ENCODE data around the gene CACNA2D1.
"Not testable (repeated sequence)": the region's sequence is repeated elsewhere in the genome, so short reads cannot be mapped to it uniquely, and the experiment has no call there.

The CACNA2D1 gene

DNA sequence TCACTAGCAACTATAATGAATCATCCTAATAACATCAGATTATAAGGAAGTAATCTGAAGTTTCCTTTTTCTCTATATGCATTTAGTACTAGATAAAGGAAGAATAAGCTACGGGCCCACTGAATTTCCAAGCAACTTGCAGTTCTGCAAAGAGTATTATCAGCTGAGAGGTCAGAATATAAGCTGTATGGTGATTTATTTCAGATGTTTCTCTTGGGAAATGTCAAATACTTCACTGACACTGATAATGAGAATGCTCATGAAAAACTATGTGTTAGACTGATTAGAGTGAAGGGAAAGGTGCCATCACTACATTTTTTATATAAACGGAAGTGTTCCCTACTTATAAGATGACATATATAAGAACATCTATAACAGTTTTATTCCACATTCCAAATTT lies 422.5 kb downstream of the CACNA2D1 start:
- no peak for DNase-seq

DNA sequence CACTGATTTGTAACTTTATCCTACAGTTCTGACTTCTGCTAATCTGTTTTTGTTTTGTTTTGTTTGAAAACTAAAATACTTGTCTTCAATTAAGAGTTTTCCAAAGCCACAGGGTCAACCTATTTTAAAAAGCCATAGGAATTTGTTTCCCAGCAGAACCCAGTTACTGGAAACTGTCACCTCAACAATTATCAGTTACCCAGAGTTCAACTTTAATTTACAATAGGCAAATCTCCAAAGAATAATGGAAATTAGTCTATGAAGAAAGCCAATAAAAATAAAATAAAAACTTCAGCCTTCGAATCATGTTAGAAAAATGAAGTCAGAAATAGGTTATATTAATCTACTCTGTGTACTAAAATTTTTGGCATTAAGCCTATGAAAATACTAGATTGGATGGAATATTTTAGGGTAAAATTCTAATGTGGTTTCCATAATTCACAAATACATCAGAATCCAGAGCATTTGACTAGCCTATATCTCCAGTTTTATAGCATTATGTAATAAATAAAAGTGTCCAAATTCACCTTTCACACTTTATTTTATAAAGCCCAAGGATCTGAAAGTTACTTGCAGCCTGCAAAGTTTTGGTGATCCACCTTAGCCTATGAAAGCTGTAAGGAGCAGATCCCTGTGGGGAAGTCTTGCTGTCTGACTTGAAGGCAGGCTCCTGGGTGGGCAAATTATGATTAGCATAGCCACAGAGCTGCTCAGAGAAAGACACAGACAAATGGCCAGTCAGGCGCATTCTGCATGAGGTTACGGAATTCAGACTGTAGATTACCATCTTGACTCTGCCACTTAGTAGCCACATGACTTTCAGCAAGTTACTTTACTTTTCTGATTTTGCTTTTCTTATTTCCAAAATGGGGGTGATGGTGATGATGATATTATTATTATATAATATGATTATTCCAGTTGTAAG lies 423.8 kb downstream of the CACNA2D1 start:
- DNase-seq, result no peak

GRCh38 chr7:82018226-82018625 lies 425.4 kb downstream of the CACNA2D1 start:
- DNase-seq, result no peak

DNA sequence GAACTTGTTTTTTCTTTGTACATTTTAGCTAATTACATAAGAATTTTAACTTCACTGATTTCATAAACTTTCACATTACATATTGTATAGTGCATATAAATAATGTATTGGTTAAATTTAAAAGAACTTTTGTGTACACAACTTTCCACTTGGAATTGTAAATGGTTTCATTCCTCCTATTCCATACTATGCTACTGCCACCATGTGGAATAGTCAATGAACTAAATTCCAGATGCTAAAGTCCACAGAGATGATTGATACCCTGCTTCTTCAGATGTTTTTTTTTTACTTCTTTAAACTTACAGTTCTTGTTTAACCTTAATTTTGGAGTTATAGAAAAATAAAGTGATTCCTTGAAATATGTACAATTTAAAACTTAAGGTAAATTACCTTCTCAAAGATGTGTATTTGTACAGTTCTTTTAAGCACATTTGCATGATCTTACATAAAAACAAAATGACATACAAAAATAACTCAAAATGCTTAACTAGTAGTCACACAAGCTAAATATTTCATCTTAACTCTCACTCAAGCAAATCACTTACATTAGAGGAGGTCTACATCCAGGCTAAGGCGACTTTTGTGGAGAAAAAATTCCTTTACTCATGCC lies 426.1 kb downstream of the CACNA2D1 start:
- DNase-seq, result no peak

- no peak for DNase-seq
Observed at GRCh38 chr7:82015751-82016150, 427.8 kb downstream of the CACNA2D1 start.

DNA sequence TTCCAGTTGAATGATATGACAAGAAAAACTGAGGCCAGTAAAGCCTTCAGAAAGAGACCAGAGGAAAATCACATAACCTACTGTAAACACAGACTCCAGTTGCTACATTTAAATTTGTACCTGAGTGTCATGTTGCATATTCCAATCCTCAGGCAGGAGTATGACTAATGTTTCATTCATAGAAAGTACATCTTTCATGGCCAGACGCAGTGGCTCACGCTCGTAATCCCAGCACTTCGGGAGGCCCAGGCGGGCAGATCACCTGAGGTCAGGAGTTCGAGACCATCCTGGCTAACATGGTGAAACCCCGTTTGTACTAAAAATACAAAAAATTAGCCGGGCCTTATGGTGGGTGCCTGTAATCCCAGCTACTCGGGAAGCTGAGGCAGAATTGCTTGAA lies 429.0 kb downstream of the CACNA2D1 start:
- not testable (repeated sequence) for DNase-seq

DNA sequence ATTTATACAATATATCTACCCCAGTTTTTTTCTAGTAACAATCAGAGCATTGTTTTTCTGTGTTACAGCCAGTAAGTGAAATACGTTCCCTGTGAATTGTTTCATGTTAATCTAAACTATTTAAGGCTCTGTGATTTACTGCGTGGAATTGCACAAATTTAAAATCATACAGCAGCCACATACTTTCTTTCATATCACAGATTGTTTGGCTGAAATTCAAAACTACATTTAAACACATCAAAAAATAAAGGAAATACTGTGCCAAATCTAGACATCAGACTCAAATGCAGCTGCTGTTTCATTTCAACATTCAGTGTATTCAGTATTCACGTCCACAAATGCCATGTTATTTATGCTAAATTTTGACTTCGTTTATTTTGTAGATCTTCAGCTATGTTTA lies 431.1 kb downstream of the CACNA2D1 start:
- no peak for DNase-seq

DNA sequence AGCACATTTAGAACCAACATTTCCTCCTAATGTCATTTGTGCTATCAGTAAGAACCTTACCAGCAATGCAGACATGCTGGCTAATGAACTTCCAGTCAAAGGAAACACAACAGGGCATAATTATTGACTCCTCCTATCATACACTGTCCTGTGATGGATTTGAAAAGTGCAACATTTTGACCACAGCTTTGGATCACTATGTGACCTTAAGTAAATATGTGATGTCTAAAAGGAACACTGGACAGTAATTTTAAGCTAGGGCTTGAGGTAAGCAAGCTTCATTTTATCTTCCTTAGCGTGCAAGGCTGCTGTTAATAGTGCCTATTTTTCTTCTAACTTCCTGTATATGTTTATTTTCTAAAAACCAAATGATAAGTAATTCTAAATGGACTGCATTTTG lies 433.2 kb downstream of the CACNA2D1 start:
- DNase-seq, result no peak

DNA sequence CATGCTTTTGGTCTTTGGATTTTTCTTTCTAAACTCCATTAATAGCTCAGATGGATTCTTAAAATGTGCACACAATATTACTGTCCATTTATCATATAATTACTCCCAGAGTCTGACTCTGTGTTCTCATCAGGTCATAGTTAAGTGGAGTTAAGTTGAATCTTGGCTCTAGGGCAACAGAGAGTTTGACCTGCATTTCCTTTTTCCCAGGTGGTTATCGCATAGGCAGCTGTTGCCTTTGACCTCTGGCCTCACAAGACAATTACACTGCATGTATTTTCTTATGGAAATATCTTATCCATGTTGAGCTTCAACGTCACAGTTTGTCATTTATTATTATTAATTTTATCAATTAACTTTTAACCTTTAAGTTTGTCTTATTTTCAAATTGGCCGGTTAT lies 436.3 kb downstream of the CACNA2D1 start:
- no peak for DNase-seq

DNA sequence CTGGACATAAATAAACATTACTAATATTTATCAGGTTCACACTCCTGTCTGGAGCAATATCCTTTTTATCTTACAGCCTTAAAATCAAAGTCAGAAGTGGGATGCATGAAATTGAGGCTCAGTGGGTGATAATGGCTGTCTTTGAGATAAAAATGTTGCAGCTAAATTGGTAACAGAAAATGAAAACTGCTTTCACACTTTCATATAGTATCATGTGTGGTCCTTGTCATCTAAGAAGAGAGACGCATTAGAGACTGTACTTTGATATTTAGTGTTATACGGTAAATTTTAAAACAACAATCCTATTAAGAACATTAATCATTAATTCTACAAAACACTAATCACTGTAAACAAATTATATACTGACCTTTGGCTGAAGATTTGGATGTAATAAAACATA lies 438.5 kb downstream of the CACNA2D1 start:
- DNase-seq, result no peak

DNA sequence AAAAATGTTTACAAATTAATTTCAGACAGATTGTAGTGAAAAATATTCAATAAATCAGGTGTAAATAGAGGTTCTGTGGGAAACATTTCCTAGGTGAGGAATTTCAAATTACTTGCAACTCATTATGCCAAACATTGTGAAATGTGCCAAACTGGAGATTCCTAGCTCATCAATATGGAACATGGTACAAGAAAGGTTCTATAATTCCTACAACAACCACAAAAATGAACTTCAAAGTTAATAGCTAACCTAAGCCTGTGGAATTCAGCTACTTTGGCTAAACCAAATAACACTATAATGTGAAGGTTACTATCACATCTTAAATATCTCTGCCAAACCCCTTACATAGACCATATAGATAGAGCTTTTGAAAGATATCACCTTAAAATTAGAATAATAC lies 450.4 kb downstream of the CACNA2D1 start:
- DNase-seq, result no peak

DNA sequence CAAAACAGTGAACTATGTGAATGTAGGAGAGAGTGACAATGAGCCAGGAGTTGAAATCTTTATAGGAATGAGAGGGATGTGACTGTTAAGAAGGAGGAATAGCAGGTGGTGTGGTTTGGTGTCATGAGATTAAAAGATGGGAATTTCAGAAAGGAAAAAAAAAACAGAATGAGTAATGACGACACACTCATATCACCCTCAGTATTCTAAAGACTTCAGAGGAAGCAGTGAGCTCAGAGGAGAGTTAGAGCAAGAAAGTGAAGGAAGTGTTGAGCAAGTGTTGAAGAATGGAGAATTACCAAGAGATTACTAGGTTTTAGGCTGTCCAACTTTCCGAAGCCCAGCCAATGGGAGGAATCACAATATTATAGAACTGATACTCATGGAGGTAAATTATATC lies 453.2 kb downstream of the CACNA2D1 start:
- no peak for DNase-seq

- no peak for DNase-seq
Observed at GRCh38 chr7:81986723-81987470, 456.7 kb downstream of the CACNA2D1 start.

DNA sequence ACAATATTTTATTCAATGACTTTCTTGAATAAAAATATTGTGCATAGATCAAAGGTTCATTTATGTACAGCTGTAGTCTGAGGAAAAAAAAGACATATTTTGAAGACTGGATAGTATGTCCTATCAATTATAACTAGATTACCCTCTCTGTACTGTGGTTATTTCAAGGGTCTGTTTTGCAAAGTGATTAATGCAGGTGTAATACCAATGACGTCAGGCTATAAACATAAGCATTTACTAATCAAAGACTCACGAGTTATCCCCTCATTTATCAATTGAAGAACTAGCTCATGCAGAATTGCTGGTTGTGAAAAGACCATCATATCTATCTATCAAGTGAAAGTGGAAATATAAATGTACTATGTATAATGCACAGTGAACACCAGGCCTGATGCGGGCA lies 460.2 kb downstream of the CACNA2D1 start:
- DNase-seq, result no peak

DNA sequence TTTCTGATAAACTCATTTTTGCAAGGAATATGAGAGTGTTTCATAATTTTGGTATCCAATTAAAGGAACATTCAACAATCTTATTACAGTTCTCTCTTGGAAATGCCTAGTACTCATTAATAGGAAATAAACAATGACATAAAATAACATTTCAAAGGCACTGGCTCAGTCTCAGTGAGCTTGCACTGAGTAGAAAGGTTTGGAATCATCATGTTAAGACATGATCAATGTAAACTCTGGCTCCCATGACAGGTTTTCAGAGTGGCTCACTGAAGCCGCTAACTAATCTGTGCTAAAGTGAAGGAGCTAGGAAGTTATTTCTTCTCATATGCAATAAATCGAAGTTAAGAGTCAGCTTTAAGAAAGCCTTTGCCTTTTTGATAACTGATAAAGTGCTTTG lies 470.5 kb downstream of the CACNA2D1 start:
- DNase-seq, result no peak

- no peak for DNase-seq
Observed at GRCh38 chr7:81960026-81960425, 483.6 kb downstream of the CACNA2D1 start.

DNA sequence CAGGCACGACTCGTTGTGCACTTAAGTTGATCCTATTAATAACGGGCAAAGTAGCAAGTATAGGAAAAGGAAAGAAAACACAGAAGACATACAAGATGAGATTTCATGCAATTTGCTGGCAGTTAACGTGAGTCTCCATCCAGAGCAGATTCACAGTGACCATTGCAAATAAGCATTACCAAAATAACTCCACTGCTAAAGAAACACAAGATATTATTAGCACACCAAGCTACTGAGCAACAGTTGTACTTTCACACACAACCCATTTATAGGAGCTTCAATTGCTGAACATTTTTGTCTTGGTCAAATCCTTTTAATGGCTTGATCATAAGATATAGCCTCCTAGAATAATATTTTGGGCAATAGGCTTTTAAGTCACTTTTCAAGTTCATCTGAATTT lies 486.1 kb downstream of the CACNA2D1 start:
- DNase-seq, result no peak

DNA sequence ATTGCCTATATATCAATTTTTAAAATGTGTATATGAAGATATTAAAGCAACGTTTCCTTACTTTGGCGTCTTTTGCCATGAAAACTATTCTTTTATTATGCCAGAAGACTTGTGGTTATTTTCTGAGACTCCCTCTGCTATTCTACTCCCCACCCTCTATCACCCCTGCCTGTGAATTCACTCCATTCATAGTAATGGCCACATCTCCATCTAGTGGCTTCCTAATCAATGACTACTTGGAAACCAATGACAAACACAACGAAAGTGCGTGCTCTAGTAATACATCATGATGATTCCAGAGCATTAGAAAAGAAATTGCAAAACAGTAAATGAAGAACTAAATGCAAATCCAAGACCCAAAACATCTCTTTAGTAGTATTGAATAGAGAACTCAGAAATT lies 487.1 kb downstream of the CACNA2D1 start:
- no peak for DNase-seq

GRCh38 chr7:81949306-81949705 lies 494.3 kb downstream of the CACNA2D1 start:
- no peak for DNase-seq

DNA sequence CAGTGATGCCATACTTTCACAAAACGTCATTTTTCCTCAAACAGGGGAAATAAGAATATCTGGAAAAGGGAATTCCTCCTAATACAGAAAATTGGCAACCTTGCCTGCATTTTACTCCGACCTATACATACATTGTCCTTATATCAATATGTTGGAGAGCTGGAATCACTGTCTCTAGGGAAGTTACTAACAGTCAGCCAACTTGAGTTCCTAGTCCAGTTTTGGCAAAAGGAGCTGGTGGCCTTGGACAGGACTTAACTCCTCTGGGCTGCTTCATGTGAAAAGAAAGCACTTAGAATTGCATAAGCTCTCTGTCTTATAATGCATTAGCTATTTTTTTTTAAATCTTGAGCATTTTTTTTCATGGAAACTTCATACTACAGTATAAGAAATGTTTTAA lies 499.5 kb downstream of the CACNA2D1 start:
- DNase-seq, result no peak

- DNase-seq, result no peak
Observed at GRCh38 chr7:81937091-81937490, 506.5 kb downstream of the CACNA2D1 start.

DNA sequence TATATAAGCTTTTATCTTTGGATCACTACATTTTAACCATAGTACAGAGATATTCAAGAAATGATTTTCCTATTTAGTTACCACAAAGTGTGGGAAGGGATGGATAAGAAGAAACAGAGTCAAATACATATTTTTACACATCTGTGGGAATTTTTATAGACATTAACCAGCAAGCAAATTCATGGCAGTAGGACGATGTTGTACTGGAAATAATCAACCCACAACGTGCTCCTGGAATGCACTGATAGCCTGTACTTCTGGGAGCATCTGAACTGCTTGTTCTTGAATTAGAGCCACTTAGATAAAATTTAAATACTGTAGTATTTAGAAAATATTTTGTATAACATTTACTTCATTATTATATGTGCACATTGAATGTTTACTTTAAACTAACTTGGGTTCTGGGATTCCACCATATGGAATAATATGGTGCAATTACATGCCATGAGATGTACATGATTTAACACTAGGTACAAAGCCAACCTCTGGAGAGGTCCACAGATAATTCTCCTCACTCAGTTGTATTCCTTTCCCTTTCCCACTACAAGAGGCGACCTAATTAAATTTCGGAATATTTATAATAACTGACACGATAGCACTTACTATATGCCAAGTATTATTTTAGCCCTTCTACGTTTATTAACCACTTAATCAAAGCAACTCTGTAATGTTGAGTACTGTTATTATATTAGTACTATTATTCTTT lies 508.8 kb downstream of the CACNA2D1 start:
- DNase-seq, result no peak

DNA sequence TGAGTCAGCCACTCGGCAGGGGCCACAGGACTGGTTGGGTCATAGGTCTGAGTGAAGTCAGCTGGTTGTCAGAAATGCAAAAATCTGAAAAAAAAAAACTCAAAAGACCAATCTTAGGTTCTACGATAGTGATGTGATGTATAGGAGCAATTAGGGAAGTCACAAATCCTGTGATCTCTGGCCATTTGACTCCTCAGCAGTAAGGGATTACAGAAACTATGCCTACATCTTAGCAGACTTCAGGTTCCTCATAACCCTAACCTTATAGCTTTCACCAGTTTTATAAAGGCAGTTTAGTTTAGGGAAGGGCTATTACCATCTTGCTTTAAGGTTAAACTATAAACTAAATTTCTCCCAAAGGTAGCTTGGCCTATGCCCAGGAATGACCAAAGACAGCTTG lies 510.6 kb downstream of the CACNA2D1 start:
- no peak for DNase-seq

All from activated T-cell treated with anti-CD3 and anti-CD28 coated beads for 4 hours (primary cell).